Ramos (cell line): ENCODE data around the gene TUBB1.

ENCODE experiments used
- in situ Hi-C: fragments of 300-500 bp; cut with MboI; formaldehyde crosslinking; loops from one replicate; pipeline ENCODE4 v1.14.3; 2022; ENCODE audit warnings: low sequenced_read_pairs; ENCODE audit not compliant: unreplicated experiment

The TUBB1 gene

DNA sequence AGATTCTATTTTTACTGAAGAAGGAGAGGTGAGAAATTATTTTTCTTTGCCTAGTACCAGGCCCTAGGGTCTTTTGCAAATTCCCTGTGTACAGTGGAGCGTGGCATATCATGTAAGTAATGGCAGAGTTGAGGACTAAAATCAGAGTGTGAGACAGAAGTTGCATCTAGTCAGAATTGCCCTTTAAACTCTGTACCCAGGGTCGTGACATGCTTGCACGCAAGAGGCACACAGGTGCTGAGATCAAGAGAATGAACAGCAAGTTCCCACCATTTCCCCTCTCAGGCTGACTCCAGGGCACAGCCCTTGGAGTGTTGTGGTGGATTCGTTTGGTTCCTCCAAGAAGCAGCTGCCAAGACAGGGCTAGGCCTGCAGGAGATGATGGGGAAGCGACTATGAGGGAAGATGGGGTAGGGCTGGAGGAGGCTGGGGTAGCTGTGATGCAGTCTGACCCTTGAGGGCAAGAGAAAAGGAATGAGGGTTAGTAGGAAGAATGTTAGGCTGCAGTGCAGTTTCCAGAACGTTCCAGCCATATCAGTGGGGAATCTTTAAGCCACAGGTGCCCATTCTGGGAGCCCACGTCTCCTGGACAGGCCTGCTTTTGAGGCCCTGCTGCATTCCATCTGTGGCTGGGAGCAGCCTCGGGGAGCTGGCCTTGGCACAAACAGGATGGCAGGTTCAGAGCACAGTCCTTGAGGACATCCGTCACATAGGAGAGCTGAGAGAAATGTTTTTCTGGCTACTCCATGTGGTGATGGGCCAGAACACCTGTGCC is 31.3 kb upstream of the TUBB1 start:
- in situ Hi-C loops, result no loop called here

- in situ Hi-C loops, result no loop called here
Measured at GRCh38 chr20:58988565-58988882, 30.7 kb upstream of the TUBB1 start.

DNA sequence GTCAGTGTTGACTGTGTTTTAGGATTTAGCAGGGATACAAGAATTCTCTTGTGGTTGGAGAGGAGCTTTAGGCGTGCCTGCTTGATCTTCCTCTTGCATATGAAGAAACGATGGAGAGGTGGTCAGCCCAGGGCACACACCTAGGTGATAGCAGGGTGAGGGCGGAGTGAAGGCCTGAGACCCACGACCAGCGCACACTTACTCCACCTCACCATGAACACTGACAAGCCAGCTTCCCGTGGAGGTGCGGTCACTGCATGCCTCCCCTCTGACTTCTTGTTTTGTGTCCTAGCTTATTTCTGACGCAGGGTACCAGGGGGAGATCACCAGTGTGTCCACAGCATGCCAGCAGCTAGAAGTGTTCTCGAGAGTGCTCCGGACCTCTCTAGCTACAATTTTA is 30.0 kb upstream of the TUBB1 start:
- in situ Hi-C loops, result no loop called here

- in situ Hi-C loops, result no loop called here
Measured at GRCh38 chr20:58990651-58991445, 28.4 kb upstream of the TUBB1 start.

GRCh38 chr20:58991715-58992114 is 27.5 kb upstream of the TUBB1 start:
- in situ Hi-C loops, result no loop called here

- in situ Hi-C loops, result no loop called here
Measured at GRCh38 chr20:58992911-58993310, 26.3 kb upstream of the TUBB1 start.

DNA sequence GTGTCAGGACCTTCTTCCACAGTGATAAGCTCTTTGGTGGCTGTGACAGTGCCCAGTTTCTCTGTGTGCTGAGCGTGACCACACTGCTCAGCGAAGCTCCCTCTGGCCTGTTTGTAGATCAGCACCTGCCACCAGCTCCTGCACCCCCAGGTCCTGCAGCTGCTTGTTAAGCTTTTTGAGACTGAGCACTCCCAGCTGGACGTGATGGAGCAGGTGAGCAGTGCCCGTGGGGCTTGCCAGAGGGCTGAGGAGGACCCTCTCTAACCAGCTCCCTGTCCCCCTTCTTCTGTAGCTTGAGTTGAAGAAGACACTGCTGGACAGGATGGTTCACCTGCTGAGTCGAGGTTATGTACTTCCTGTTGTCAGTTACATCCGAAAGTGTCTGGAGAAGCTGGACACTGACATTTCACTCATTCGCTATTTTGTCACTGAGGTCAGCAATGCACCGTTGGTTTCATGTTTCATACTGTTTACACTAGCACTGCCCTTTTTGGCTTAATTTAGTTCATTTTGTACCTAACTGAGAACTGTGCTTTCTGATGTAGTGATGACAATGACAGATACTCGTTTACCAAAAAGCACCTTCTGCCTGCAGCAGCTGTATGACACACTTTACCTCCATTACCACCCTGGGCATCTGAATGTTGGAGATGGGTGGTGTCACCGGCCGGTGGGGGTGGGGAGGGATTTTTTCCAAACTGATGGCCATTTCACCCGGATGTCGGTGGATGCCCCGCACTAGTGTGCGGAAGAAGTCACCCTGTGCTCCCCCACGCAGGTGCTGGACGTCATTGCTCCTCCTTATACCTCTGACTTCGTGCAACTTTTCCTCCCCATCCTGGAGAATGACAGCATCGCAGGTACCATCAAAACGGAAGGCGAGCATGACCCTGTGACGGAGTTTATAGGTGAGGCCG is 25.6 kb upstream of the TUBB1 start:
- in situ Hi-C loops, result no loop called here

DNA sequence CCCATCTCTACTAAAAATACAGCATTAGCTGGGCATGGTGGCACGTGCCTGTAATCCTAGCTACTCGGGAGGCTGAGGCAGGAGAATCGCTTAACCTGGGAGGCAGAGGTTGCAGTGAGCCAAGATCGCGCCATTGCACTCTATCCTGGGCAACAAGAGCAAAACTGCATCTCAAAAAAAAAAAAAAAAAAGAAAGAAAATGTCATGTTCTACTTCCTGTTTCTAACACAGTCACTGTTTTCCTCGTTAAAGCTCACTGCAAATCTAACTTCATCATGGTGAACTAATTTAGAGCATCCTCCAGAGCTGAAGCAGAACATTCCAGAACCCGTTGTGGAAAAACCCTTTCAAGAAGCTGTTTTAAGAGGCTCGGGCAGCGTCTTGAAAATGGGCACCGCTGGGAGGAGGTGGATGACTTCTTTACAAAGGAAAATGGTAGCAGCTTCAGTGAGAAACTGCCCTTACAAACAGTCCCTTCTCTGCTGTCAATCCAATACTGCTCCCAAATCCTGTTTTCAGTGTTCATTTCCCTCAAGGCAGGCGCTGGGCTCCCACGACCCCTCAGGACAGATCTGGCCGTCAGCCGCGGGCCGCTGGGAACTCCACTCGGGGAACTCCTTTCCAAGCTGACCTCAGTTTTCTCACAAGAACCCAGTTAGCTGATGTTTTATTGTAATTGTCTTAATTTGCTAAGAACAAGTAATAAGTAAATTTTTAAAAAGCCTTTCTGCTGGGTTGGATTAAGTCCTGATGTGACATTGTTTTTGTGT is 24.7 kb upstream of the TUBB1 start:
- in situ Hi-C loops, result no loop called here

- in situ Hi-C loops, result no loop called here
Measured at GRCh38 chr20:58995461-58996225, 23.6 kb upstream of the TUBB1 start.

- in situ Hi-C loops, result no loop called here
Measured at GRCh38 chr20:58996226-58996611, 23.0 kb upstream of the TUBB1 start.

GRCh38 chr20:58997141-58997770 is 22.0 kb upstream of the TUBB1 start:
- in situ Hi-C loops, result no loop called here

DNA sequence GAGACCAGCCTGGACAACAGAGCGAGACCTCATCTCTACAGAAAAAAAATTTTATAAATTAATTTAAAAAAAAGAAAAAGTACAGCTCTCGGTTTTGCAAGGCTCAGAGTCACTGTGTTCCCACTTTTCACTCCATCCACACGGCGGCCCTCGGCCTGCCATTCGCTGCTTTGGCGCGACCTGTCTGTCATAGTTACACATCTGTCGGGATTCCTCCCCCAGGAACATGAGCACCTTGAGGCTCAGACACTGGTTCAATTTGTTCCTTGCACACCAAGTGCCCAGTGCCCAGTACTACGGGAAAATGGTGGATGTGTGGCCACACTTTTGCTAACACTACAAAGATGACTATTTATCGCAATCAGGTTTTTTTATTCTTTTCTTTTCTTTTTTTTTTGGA is 20.6 kb upstream of the TUBB1 start:
- in situ Hi-C loops, result no loop called here

GRCh38 chr20:59000326-59000725 is 18.9 kb upstream of the TUBB1 start:
- in situ Hi-C loops, result no loop called here

- in situ Hi-C loops, result no loop called here
Measured at GRCh38 chr20:59001068-59001448, 18.2 kb upstream of the TUBB1 start.

DNA sequence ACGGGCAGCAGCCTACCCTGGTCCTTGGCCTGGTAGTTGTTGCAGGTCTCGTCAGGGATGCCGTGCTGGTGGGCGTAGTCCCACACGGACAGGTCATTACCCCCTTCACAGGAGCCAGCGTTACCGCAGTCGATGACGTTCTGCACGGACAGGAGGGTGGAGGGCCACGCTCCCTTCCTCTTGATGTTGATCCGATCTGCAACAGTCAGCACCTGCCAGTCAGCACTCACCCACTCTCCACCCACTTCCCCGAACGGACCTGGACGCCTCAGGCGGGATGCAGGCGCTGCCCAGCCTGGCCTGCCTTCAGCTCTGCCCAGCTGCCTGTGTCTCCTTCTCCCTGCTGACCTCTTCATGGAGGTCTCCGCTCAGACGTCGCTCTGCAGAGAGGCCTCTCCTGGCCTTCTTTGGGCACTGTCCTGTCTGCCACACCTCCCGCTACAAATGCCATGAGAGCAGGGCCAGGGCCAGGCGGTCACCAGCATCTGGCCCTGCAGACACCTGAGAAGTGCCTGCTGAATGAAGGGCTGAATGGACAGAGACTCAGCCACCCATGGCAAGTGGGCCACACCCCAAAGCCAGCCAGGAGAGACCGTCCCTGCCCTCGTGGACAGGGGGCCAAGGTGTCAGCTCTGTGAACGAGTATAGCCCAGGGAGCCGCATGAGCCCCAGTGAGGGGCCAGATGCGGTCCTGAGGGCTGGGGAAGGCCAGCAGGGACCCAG is 17.6 kb upstream of the TUBB1 start:
- in situ Hi-C loops, result no loop called here

GRCh38 chr20:59002388-59002787 is 16.8 kb upstream of the TUBB1 start:
- in situ Hi-C loops, result no loop called here

GRCh38 chr20:59002874-59003399 is 16.3 kb upstream of the TUBB1 start:
- in situ Hi-C loops, result no loop called here

GRCh38 chr20:59003836-59004492 is 15.3 kb upstream of the TUBB1 start:
- in situ Hi-C loops, result no loop called here
